ENCODE data around the gene PVALEF.

DNA sequence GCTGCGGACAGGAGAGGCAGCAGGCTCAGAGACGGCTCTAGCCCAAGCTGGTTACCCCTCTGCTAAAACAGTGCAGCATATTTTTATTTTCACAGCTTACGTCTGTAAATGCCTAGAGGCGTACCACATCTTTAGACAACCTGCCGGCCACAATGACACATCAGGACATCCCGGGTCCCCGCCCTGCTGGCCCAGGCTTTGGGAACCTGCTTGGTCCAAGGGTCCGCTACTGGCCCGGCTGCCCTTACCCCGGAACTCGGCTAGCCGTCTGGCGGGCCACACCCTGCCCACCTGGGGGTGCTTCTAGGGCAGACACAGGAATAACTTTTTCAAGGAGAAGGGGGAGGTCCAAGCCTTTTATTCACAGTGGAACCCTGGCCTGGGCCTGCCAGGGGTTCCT lies 53.2 kb downstream of the PVALEF start:
- TF ChIP-seq SPI1 (IDR thresholded peaks at IDR 0.05; ENCODE audit: borderline replicate concordance, low read depth), result no peak
- TF ChIP-seq, protein P1, sequence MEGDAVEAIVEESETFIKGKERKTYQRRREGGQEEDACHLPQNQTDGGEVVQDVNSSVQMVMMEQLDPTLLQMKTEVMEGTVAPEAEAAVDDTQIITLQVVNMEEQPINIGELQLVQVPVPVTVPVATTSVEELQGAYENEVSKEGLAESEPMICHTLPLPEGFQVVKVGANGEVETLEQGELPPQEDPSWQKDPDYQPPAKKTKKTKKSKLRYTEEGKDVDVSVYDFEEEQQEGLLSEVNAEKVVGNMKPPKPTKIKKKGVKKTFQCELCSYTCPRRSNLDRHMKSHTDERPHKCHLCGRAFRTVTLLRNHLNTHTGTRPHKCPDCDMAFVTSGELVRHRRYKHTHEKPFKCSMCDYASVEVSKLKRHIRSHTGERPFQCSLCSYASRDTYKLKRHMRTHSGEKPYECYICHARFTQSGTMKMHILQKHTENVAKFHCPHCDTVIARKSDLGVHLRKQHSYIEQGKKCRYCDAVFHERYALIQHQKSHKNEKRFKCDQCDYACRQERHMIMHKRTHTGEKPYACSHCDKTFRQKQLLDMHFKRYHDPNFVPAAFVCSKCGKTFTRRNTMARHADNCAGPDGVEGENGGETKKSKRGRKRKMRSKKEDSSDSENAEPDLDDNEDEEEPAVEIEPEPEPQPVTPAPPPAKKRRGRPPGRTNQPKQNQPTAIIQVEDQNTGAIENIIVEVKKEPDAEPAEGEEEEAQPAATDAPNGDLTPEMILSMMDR (IDR thresholded peaks at IDR 0.05; ENCODE audit: insufficient read depth, low read length), result no peak
- no peak for TF ChIP-seq POLR2AphosphoS5 (IDR thresholded peaks at IDR 0.05; ENCODE audit: low read depth)
